ENCODE data around the gene CTU2. TPM values are rescaled to one million over a fixed set of nuclear protein-coding genes. Genes with fewer than 3 reads are reported as not detected.

The CTU2 gene
- total RNA-seq, 1 donor from 2014 or later, result 13.1 TPM

DNA sequence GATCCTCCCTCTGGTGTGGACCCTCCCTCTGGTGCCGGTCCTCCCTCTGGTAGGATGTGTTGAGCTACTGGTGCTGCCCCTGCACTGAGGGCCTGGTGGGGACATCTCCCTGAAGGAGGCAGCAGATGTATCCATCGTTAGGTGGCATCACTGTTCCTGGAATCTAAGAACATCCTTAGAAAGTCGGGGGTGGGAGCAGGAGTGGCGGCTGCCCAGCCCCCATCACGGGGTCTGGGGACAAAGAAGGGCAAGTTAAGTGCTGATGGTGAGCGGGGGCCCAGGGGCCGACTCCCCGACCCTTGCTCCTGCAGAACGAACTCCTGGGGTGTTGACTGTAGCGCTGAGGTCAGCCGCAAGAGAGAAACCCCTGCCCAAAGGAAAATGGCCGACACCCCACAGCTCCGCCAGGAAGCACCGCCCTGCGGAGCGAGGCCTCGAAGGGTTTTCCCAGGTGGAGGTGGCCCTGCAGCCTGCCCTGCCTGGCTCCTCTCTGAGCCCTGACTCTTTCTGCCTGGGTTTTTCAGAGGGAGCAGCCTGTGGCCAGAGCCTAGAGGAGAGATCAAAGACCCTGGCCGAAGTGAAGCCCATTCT lies 5.5 kb downstream of the CTU2 start:
- no peak for DNase-seq
- TF ChIP-seq, protein P1, sequence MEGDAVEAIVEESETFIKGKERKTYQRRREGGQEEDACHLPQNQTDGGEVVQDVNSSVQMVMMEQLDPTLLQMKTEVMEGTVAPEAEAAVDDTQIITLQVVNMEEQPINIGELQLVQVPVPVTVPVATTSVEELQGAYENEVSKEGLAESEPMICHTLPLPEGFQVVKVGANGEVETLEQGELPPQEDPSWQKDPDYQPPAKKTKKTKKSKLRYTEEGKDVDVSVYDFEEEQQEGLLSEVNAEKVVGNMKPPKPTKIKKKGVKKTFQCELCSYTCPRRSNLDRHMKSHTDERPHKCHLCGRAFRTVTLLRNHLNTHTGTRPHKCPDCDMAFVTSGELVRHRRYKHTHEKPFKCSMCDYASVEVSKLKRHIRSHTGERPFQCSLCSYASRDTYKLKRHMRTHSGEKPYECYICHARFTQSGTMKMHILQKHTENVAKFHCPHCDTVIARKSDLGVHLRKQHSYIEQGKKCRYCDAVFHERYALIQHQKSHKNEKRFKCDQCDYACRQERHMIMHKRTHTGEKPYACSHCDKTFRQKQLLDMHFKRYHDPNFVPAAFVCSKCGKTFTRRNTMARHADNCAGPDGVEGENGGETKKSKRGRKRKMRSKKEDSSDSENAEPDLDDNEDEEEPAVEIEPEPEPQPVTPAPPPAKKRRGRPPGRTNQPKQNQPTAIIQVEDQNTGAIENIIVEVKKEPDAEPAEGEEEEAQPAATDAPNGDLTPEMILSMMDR (IDR thresholded peaks at IDR 0.05; ENCODE audit: borderline replicate concordance), result no peak
- intact Hi-C loops (cut with micrococcal nuclease), result no loop called here
- Histone ChIP-seq H3K27me3 (ENCODE audit: low read depth) (no peaks in the 10 kb centered on the region), H3K27ac (replicated peaks) (no peak overlapping the region), H3K9me3 (replicated peaks) (no peaks in the 10 kb centered on the region), H3K36me3 (peaks cover 37% of the 10 kb centered on the region), H3K4me3 (no peak overlapping the region), H3K4me1 (peaks cover 13% of the 10 kb centered on the region)

DNA sequence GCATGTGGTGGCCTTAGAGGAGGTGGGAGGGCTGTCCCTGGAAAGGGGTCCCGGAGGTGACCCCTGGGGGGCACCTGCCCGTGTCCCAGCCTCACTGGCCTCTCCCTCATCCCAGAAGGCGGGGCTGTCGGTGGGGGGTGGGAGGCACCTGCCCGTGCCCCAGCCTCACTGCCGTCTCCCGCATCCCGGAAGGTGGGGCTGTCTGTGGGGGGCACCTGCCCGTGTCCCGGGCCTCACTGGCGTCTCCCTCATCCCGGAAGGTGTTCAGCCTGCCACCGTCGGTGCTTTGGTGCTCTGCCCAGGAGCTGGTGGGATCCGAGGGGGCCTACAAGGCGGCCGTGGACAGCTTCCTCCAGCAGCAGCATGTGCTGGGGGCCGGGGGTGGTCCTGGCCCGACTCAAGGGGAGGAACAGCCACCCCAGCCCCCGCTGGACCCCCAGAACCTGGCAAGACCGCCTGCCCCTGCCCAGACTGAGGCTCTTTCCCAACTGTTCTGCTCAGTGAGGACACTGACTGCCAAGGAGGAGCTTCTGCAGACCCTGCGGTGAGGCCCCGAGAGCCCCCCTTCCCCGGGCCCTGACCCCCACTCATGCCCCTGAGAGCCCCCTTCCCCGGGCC lies 6.2 kb downstream of the CTU2 start:
- Histone ChIP-seq H3K36me3 (peaks cover 43% of the 10 kb centered on the region), H3K27ac (replicated peaks) (no peak overlapping the region)
- no peak for DNase-seq

GRCh38 chr16:88713054-88713453 lies 6.8 kb downstream of the CTU2 start:
- TF ChIP-seq, protein P1 (IDR thresholded peaks at IDR 0.05; ENCODE audit: borderline replicate concordance), result no peak
- H3K4me1 ChIP-seq, result peaks cover under 1% of the 10 kb centered on the region
- no peak overlapping the region for H3K4me3 ChIP-seq
- H3K27me3 ChIP-seq (ENCODE audit: low read depth), result no peaks in the 10 kb centered on the region
- intact Hi-C loops (cut with micrococcal nuclease), result no loop called here
- H3K36me3 ChIP-seq, result peaks cover 47% of the 10 kb centered on the region
- no peaks in the 10 kb centered on the region for H3K9me3 ChIP-seq (replicated peaks)
- no peak for DNase-seq
- no peak overlapping the region for H3K27ac ChIP-seq (replicated peaks)

More for the DNA sequence above, 6.2 kb downstream of the CTU2 start:
- intact Hi-C loops (cut with micrococcal nuclease), result no loop called here
- Histone ChIP-seq H3K27me3 (ENCODE audit: low read depth) (no peaks in the 10 kb centered on the region), H3K4me3 (no peak overlapping the region), H3K9me3 (replicated peaks) (no peaks in the 10 kb centered on the region), H3K4me1 (peaks cover 7% of the 10 kb centered on the region)
- TF ChIP-seq, protein P1 (IDR thresholded peaks at IDR 0.05; ENCODE audit: borderline replicate concordance), result no peak

DNA sequence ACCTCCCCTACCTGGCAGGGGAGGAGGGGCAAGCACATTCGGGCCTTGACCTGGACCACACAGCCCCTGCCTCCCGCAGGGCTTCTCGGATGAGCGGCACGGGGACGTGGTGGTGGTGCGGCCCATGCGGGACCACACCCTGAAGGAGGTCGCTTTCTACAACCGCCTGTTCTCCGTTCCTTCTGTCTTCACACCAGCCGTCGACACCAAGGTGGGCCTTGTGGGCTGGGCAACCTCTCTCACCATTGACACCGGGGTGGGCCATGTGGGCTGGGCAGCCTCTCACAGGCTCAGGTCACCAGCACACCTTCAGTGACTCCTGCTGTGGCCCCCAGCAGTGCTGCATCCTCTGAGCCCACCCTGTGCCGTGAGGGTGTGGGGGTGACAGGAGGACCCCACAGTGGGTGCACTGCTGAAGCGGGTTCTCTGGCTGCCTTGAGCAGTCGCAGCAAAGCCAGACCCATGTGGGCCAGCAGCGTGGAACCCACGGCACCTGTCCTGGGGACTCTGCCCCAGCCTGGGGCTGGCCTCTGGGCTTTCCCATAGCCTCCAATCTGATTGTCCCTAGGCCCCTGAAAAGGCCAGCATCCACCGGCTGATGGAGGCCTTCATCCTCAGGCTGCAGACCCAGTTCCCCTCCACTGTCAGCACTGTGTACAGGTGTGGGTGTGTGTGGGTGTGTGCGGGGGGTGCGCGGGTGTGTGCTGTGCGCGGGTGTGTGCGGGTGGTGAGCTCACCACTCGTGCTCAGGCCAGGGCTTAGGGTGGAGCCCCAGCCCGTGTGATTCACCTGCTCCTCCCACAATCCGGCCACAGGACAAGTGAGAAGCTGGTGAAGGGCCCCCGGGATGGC lies 7.5 kb downstream of the CTU2 start:
- no peaks in the 10 kb centered on the region for H3K27me3 ChIP-seq (ENCODE audit: low read depth)
- intact Hi-C loops (cut with micrococcal nuclease), result no loop called here
- no peak overlapping the region for H3K27ac ChIP-seq (replicated peaks)
- no peaks in the 10 kb centered on the region for H3K9me3 ChIP-seq (replicated peaks)
- TF ChIP-seq, protein P1 (IDR thresholded peaks at IDR 0.05; ENCODE audit: borderline replicate concordance), result no peak
- peaks cover 55% of the 10 kb centered on the region for H3K36me3 ChIP-seq
- H3K4me3 ChIP-seq, result no peak overlapping the region
- peaks cover 2% of the 10 kb centered on the region for H3K4me1 ChIP-seq
- no peak for DNase-seq

DNA sequence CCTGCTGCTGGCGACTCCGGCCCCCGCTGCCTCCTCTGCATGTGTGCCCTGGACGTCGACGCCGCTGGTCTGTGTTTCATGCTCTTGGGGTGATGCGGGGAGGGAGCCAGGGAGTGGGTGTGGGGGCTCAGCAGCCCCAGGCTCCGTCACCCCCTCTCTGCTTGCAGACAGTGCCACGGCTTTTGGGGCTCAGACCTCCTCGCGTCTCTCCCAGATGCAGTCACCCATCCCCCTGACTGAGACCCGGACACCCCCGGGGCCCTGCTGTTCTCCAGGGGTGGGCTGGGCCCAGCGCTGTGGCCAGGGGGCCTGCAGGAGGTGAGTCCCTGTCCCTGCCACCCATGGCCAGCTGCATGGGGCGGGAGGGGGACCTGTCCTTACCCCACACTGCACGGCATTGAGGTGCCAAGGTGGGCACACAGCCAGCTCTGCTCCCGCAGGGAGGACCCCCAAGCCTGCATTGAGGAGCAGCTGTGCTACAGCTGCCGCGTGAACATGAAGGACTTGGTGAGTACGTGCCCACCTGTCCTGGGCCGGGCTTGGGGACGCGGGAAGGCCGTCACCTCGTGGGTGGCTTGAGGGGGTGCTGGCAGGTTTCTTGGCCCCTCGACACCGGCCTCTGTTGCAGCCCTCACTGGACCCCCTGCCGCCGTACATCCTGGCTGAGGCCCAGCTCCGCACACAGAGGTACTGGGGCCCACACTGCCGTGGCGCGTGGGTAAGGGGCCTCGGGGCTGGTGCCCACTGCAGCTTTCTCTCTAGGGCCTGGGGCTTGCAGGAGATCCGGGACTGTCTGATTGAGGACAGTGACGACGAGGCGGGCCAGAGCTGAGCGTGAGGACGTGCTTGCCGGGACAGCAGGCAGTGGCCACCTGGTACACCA lies 8.4 kb downstream of the CTU2 start:
- intact Hi-C loops (cut with micrococcal nuclease), result no loop called here
- Histone ChIP-seq H3K27me3 (ENCODE audit: low read depth) (no peaks in the 10 kb centered on the region), H3K9me3 (replicated peaks) (no peaks in the 10 kb centered on the region), H3K4me1 (peaks cover 9% of the 10 kb centered on the region), H3K36me3 (peaks cover 63% of the 10 kb centered on the region), H3K27ac (replicated peaks) (no peak overlapping the region), H3K4me3 (no peak overlapping the region)
- no peak for DNase-seq
- TF ChIP-seq, protein P1 (IDR thresholded peaks at IDR 0.05; ENCODE audit: borderline replicate concordance), result no peak

All from left ventricle myocardium inferior (tissue), 1 donor.